Measurements from ENCODE around the gene SEMA4F. TPM values are rescaled to one million over a fixed set of nuclear protein-coding genes. Genes with fewer than 3 reads are reported as not detected.

SEMA4F gene
- total and polyA plus RNA-seq, 2 donors from 2014 or later, result 5.2 to 10.8 TPM

DNA sequence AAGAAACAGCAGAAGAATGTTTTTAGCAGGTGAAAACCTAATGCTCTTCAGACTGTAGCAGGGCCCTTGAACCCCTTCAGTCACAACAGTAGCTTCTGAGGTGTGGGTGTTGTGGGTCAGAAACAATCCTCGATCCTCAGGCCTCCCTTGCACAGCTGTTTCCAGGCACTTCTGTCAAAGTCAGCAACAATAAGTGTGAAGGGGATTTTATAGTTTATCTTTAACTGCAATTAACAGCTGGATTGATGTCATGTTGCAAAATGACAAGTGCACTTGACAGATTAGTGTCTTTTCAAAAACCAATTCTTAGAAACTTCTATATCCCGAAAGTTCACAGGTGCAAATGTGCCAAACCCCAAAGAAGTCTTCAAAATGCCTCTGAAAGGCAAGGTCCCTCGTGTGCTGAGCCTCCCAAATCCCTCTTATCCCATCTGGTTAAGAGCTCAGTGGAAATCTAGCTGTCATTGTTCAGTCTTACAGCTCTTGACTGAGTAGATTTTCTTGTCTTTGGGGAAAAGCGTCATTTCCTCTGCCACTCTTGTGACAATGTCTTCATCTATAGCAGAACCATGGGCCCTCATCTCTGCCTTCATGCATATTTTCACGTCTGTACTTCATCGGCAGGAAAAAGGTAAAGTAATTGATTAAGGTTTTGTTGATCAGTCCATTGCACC is 35.5 kb upstream of the SEMA4F start:
- Histone ChIP-seq H3K9me3 (ENCODE audit: control insufficient read depth in 2 of 3, insufficient read depth in 1 of 3, low read length in 3 of 3) (no peaks in the 10 kb centered on the region), H3K27ac (ENCODE audit: low read depth in 2 of 2, low read length in 2 of 2) (no peak overlapping the region), H3K4me1 (ENCODE audit: control insufficient read depth in 2 of 3, insufficient read depth in 2 of 3, low read depth in 1 of 3, low read length in 3 of 3) (no peaks in the 10 kb centered on the region), H3K36me3 (ENCODE audit: control insufficient read depth in 2 of 3, insufficient read depth in 3 of 3, low read length in 3 of 3) (no peaks in the 10 kb centered on the region), H3K4me3 (ENCODE audit: low read length in 3 of 3) (no peak overlapping the region), H3K9ac (ENCODE audit: low read length in 3 of 3) (no peak overlapping the region), H3K27me3 (ENCODE audit: control insufficient read depth, insufficient read depth, low read length) (no peaks in the 10 kb centered on the region)
- TF ChIP-seq CTCF (IDR thresholded peaks at IDR 0.05; ENCODE audit: borderline replicate concordance, extremely low read depth, insufficient read depth), result no peak
- FAIRE-seq, result no peak
- no peak for DNase-seq
- intact Hi-C loops (cut with DNase I), result no loop called here

DNA sequence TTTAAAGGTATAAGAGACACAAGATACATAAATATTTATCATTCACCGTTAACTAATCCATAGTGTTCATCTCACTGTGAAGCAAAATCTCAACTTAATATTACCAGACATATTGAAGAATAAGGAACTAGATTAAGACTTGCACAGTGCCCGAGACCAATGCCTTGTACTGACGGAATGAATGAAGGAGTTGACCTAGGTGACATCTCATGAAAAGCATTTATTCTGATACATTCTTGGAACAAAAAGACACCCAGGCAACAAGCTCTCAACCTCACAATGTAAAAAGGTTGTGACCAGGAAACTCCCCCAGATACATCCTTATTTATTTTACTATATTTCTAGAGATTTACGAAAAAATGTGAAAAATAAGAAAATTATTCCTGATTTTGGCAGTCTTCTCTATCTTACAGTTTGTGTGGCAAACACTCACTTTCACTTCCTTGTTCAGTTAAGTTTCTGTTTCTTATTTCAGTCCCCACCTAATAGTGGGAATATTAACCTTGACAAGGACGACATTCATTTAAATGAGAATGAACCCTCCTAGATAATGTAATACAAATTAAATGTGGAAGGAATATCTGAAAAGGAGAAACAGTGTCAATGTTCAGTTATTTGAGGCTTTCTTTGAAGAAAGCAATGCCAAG is 34.3 kb upstream of the SEMA4F start:
- Histone ChIP-seq H3K4me3 (ENCODE audit: low read length in 3 of 3) (no peak overlapping the region), H3K9ac (ENCODE audit: low read length in 3 of 3) (no peak overlapping the region), H3K27ac (ENCODE audit: low read depth in 2 of 2, low read length in 2 of 2) (no peak overlapping the region), H3K9me3 (ENCODE audit: control insufficient read depth in 2 of 3, insufficient read depth in 1 of 3, low read length in 3 of 3) (no peaks in the 10 kb centered on the region), H3K27me3 (ENCODE audit: control insufficient read depth, insufficient read depth, low read length) (no peaks in the 10 kb centered on the region), H3K36me3 (ENCODE audit: control insufficient read depth in 2 of 3, insufficient read depth in 3 of 3, low read length in 3 of 3) (no peaks in the 10 kb centered on the region), H3K4me1 (ENCODE audit: control insufficient read depth in 2 of 3, insufficient read depth in 2 of 3, low read depth in 1 of 3, low read length in 3 of 3) (no peaks in the 10 kb centered on the region)
- FAIRE-seq, result no peak
- TF ChIP-seq CTCF (IDR thresholded peaks at IDR 0.05; ENCODE audit: borderline replicate concordance, extremely low read depth, insufficient read depth), result no peak
- DNase-seq, result no peak
- intact Hi-C loops (cut with DNase I), result no loop called here

DNA sequence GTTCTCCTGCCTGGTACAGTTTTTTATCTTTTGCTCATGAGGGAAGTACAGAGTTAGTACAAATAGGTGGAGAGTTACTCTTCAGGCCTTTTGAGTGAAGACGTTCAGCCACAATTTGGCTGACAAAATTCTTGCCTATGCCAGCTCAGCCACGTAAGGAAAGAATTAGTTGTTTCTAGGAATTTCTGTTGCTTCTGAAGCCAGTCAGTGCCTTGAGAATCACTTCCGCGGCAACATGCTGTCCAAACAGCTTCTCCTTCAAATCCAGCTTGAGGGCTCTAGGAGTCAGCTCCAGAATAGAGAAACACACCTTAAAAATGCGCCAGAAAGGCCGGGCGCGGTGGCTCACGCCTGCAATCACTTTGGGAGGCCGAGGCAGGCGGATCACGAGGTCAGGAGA is 33.4 kb upstream of the SEMA4F start:
- Histone ChIP-seq H3K9me3 (ENCODE audit: control insufficient read depth in 2 of 3, insufficient read depth in 1 of 3, low read length in 3 of 3) (no peaks in the 10 kb centered on the region), H3K27ac (ENCODE audit: low read depth in 2 of 2, low read length in 2 of 2) (no peak overlapping the region), H3K9ac (ENCODE audit: low read length in 3 of 3) (no peak overlapping the region), H3K4me3 (ENCODE audit: low read length in 3 of 3) (no peak overlapping the region), H3K4me1 (ENCODE audit: control insufficient read depth in 2 of 3, insufficient read depth in 2 of 3, low read depth in 1 of 3, low read length in 3 of 3) (no peaks in the 10 kb centered on the region), H3K36me3 (ENCODE audit: control insufficient read depth in 2 of 3, insufficient read depth in 3 of 3, low read length in 3 of 3) (no peaks in the 10 kb centered on the region), H3K27me3 (ENCODE audit: control insufficient read depth, insufficient read depth, low read length) (no peaks in the 10 kb centered on the region)
- intact Hi-C loops (cut with DNase I), result no loop called here
- DNase-seq (no peak), FAIRE-seq (no peak)
- no peak for TF ChIP-seq CTCF (IDR thresholded peaks at IDR 0.05; ENCODE audit: borderline replicate concordance, extremely low read depth, insufficient read depth)

Measured in kidney (tissue), 14 donors.